DOHH2 (cell line): ENCODE measurements around the gene DLAT.

Source experiments
- H3F3A ChIP-seq: fragments of 200-600 bp; sonication (generic), shearing (Covaris generic); 2 replicates; pipeline ENCODE4 v1.6.0; 2016; ENCODE audit warnings: antibody characterized with exemption, mild to moderate bottlenecking; ENCODE audit not compliant: control insufficient read depth, insufficient read depth
- H3K27ac ChIP-seq: fragments of 200-600 bp; sonication (generic); 2 replicates; pipeline ENCODE4 v1.5.1; 2014; ENCODE audit warnings: low read depth, mild to moderate bottlenecking, low read length, moderate library complexity
- H3K27me3 ChIP-seq: fragments of 200-600 bp; sonication (generic); 2 replicates; pipeline ENCODE4 v1.6.1; 2014; ENCODE audit warnings: mild to moderate bottlenecking, low read length, mixed read lengths; ENCODE audit not compliant: control insufficient read depth
- H3K36me3 ChIP-seq: fragments of 200-600 bp; sonication (generic); 2 replicates; pipeline ENCODE4 v1.6.1; 2014; ENCODE audit warnings: mild to moderate bottlenecking, low read length, moderate library complexity, mixed read lengths; ENCODE audit not compliant: control insufficient read depth
- H3K4me1 ChIP-seq: fragments of 200-600 bp; sonication (generic); 2 replicates; pipeline ENCODE4 v1.6.1; 2014; ENCODE audit warnings: mild to moderate bottlenecking, low read length, mixed read lengths; ENCODE audit not compliant: control insufficient read depth
- H3K4me2 ChIP-seq: fragments of 200-600 bp; sonication (generic); 2 replicates; pipeline ENCODE4 v1.6.0; 2014; ENCODE audit warnings: mild to moderate bottlenecking, low read length, moderate library complexity
- H3K4me3 ChIP-seq: fragments of 200-600 bp; sonication (generic); 2 replicates; pipeline ENCODE4 v1.5.1; 2014; ENCODE audit warnings: mild to moderate bottlenecking, low read length, mixed read lengths
- H3K79me2 ChIP-seq: fragments of 200-600 bp; sonication (generic); 2 replicates; pipeline ENCODE4 v1.6.1; 2014; ENCODE audit warnings: mild to moderate bottlenecking, low read length, mixed read lengths; ENCODE audit not compliant: control insufficient read depth
- H3K9me2 ChIP-seq: fragments of 200-600 bp; sonication (generic); replicated peaks from 2 replicates; pipeline ENCODE4 v1.6.1; 2014; ENCODE audit warnings: mild to moderate bottlenecking, low read length, mixed read lengths; ENCODE audit not compliant: control insufficient read depth
- H3K9me3 ChIP-seq: fragments of 200-600 bp; sonication (generic); 2 replicates; pipeline ENCODE4 v1.6.1; 2014; ENCODE audit warnings: antibody characterized with exemption, low read length, mixed read lengths; ENCODE audit not compliant: control insufficient read depth, insufficient read depth
- H4K20me1 ChIP-seq: fragments of 200-600 bp; sonication (generic); 2 replicates; pipeline ENCODE4 v1.6.0; 2014; ENCODE audit warnings: low read depth, mild to moderate bottlenecking, antibody characterized with exemption, low read length, moderate library complexity; ENCODE audit not compliant: control insufficient read depth, insufficient read depth
- EZH2phosphoT487 ChIP-seq: fragments of 200-600 bp; sonication (generic); IDR thresholded peaks from 2 replicates; pipeline ENCODE4 v1.6.1; 2017; ENCODE audit warnings: borderline replicate concordance, mild to moderate bottlenecking, antibody characterized with exemption, low read length, moderate library complexity, mixed read lengths
- TF ChIP-seq, protein P1 (sequence below): fragments of 200-600 bp; sonication (generic); IDR thresholded peaks from one replicate; pipeline ENCODE4 v1.5.1; 2014; ENCODE audit warnings: antibody characterized with exemption, mild to moderate bottlenecking, low read depth, low read length; ENCODE audit not compliant: poor library complexity, severe bottlenecking

The DLAT gene

DNA sequence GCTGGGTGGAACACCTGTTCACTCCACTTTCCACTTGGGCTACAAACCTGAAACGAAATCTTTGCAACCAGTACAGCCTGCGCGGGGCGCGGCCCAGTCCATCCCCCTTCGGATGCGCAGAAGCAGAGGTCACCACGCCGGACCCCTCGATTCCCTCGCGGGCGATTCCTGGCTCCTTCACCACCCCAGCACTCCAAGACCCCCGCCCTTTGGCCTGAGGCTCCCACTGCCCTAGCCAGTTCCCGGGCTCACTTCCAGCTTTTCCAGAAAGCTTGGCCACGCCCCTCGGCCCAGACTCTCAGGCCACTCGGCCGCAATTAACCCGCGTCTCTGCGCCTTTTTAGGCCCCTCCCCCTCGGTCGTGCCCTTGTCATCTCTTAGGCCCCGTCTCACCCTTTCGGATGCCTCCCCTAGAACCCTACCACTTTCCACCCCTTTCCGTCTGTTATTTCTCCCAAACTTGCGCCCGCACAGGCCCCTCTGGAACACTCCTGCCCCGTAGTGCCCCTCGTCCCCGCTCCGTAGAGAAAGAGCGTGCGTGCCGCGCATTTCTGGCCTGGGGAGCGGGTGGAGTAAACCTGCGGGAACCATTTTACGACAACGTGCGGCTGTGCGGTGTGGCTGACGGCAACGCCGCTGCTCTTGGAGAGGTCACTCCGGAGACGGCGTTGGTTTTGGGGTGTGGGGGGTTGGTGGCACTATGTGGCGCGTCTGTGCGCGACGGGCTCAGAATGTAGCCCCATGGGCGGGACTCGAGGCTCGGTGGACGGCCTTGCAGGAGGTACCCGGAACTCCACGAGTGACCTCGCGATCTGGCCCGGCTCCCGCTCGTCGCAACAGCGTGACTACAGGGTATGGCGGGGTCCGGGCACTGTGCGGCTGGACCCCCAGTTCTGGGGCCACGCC is at the start of gene DLAT:
DLAT (plus strand) TSS at position 636 of the 906 bp plus-strand sequence; CDS start at position 701, 65 bp downstream.
- Histone ChIP-seq H3K4me1 (peaks cover 25% of the 10 kb centered on the region), H3K27me3 (no peaks in the 10 kb centered on the region), H3K9me2 (no peaks in the 10 kb centered on the region), H3K4me3 (peak within 1 kb of the TSS; percentile 95), H3F3A (peaks cover 11% of the 10 kb centered on the region), H3K9me3 (no peaks in the 10 kb centered on the region), H3K36me3 (peaks cover 40% of the 10 kb centered on the region), H3K27ac (peak within 1 kb of the TSS; percentile 94), H3K4me2 (peak within 1 kb of the TSS; percentile 92), H3K79me2 (peaks cover 52% of the 10 kb centered on the region), H4K20me1 (no peaks in the 10 kb centered on the region)
- TF ChIP-seq, protein P1, sequence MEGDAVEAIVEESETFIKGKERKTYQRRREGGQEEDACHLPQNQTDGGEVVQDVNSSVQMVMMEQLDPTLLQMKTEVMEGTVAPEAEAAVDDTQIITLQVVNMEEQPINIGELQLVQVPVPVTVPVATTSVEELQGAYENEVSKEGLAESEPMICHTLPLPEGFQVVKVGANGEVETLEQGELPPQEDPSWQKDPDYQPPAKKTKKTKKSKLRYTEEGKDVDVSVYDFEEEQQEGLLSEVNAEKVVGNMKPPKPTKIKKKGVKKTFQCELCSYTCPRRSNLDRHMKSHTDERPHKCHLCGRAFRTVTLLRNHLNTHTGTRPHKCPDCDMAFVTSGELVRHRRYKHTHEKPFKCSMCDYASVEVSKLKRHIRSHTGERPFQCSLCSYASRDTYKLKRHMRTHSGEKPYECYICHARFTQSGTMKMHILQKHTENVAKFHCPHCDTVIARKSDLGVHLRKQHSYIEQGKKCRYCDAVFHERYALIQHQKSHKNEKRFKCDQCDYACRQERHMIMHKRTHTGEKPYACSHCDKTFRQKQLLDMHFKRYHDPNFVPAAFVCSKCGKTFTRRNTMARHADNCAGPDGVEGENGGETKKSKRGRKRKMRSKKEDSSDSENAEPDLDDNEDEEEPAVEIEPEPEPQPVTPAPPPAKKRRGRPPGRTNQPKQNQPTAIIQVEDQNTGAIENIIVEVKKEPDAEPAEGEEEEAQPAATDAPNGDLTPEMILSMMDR, result no peak
- no peak for TF ChIP-seq EZH2phosphoT487

DNA sequence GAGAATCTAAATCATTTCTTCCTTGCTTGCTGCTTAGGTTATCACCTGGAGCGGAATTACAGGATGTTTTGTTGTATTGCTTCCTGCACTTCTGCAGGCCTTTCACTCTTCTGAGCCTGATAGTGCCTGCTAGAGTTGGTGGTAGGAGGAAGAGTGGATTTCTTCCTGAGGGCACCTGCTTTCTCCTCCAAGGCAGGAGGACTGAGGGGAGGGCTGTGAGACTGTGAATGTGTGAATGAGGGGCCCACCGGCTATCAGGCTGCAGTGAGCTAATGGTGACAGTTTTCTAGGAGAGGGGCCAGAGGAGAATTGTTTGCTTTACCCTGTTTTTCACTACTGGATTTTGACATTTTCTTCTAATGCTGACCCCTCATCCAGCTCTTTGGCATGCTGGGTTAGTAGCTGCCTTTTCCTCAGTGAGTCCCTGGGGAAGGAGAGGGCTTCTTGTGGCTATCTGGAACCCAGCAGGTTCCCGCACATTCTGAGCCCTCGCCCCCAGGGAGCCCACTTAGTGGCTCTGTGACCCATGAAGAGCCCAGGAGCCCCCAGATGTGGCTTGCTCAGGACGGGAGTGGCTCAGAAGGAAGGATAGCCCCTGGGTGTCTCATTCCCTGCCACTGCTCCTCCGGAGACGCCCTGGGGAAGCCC is 49.0 kb upstream of the DLAT start:
- Histone ChIP-seq H3K27me3 (peaks cover 10% of the 10 kb centered on the region), H3K79me2 (no peaks in the 10 kb centered on the region), H3K36me3 (no peaks in the 10 kb centered on the region), H3K4me3 (no peak overlapping the region), H3K9me3 (no peaks in the 10 kb centered on the region), H3K9me2 (no peaks in the 10 kb centered on the region), H3F3A (no peaks in the 10 kb centered on the region), H3K27ac (no peak overlapping the region), H3K4me1 (peaks cover 11% of the 10 kb centered on the region), H3K4me2 (no peak overlapping the region), H4K20me1 (no peaks in the 10 kb centered on the region)
- TF ChIP-seq, protein P1, result no peak
- no peak for TF ChIP-seq EZH2phosphoT487

- Histone ChIP-seq H4K20me1 (no peaks in the 10 kb centered on the region), H3K9me3 (no peaks in the 10 kb centered on the region), H3K79me2 (no peaks in the 10 kb centered on the region), H3K4me2 (no peak overlapping the region), H3F3A (no peaks in the 10 kb centered on the region), H3K36me3 (no peaks in the 10 kb centered on the region), H3K9me2 (no peaks in the 10 kb centered on the region), H3K4me3 (no peak overlapping the region), H3K4me1 (peaks cover 11% of the 10 kb centered on the region), H3K27ac (no peak overlapping the region), H3K27me3 (peaks cover 10% of the 10 kb centered on the region)
- TF ChIP-seq, protein P1, result no peak
- no peak for TF ChIP-seq EZH2phosphoT487
These were observed 48.5 kb upstream of the DLAT start for GRCh38 chr11:111976767-111977145.
